HepG2 (cell line): Measurements from ENCODE around the gene IFIT1. TPM values are rescaled to one million over a fixed set of nuclear protein-coding genes. Genes with fewer than 3 reads are reported as not detected.

Source experiments
- ATAC-seq: fragments of 200-7000 bp; cut with Tn5 transposase; 3 replicates; pipeline ENCODE4 v1.9.1; 2020; ENCODE audit warnings: mild to moderate bottlenecking, moderate library complexity
- BruUV-seq: library from RNA; stranded (reverse); fragments of 400-500 nt; replicated peaks from 2 replicates; lab custom pipeline; 2021; lab: Mats Ljungman, UMichigan
- CTCF ChIA-PET: fragments of 300-600 bp; formaldehyde crosslinking; extraction: SDS; loops from one replicate; lab custom pipeline; 2021; ENCODE audit warnings: low total read pairs, inconsistent platforms, low intra/inter-chr PET ratio; lab: Yijun Ruan, JAX
- POLR2A ChIA-PET: fragments of 350-600 bp; sonication (Branson Sonifier 250); formaldehyde crosslinking; loops from one replicate; lab custom pipeline; 2020; ENCODE audit warnings: antibody characterized with exemption, inconsistent platforms; lab: Yijun Ruan, JAX
- DNase-seq: peaks from one replicate; pipeline ENCODE4 v3.0.0-alpha.2; 2015; ENCODE audit warnings: low spot score
- FAIRE-seq: peaks from 3 replicates; lab custom pipeline; 2011; peaks lifted over from hg19 to GRCh38; lab: Jason Lieb, UNC
- H2AFZ ChIP-seq: one replicate; pipeline ENCODE4 v1.6.1; 2011; ENCODE audit warnings: low read length, inconsistent platforms
- H3K27ac ChIP-seq: fragments of 300-600 bp; 3 replicates; pipeline ENCODE4 v1.8.0; 2011; ENCODE audit warnings: mixed run types, mild to moderate bottlenecking, mixed read lengths, low read length, inconsistent platforms; ENCODE audit not compliant: insufficient read depth; ENCODE audit errors: extremely low read length
- H3K27me3 ChIP-seq, 2 experiments: fragments of 200-600 bp in 1 of 2; 2 replicates in 1 of 2; 3 replicates in 1 of 2; pipeline versions ENCODE4 v1.6.0 to v1.8.0; 2011; ENCODE audit warnings: low read length in 2 of 2, mild to moderate bottlenecking in 2 of 2, moderate library complexity in 2 of 2, inconsistent platforms in 1 of 2; ENCODE audit not compliant: insufficient read depth in 2 of 2, control insufficient read depth in 1 of 2
- H3K36me3 ChIP-seq, 2 experiments: fragments of 200-600 bp in 1 of 2; replicated peaks in 1 of 2; 2 replicates in 1 of 2; 3 replicates in 1 of 2; pipeline versions ENCODE4 v1.5.1 to v1.8.0; 2011; ENCODE audit warnings: low read length in 2 of 2, inconsistent platforms in 1 of 2; ENCODE audit not compliant: insufficient read depth in 2 of 2, control insufficient read depth in 1 of 2
- H3K4me1 ChIP-seq: 2 replicates; pipeline ENCODE4 v1.5.1; 2012; ENCODE audit warnings: low read length, inconsistent platforms; ENCODE audit not compliant: insufficient read depth
- H3K4me2 ChIP-seq: 2 replicates; pipeline ENCODE4 v1.6.0; 2011; ENCODE audit warnings: low read depth, low read length, inconsistent platforms
- H3K4me3 ChIP-seq, 3 experiments: fragments of 200-600 bp in 1 of 3; sonication (generic), shearing (Covaris generic) in 1 of 3; replicated peaks in 1 of 3; 2 replicates each; pipeline ENCODE4 v1.5.1; 2011 to 2016; ENCODE audit warnings: low read length in 3 of 3, inconsistent platforms in 2 of 3, low read depth in 2 of 3, mild to moderate bottlenecking in 2 of 3, control low read depth in 1 of 3, mixed read lengths in 1 of 3; ENCODE audit not compliant: insufficient read depth in 1 of 3
- H3K79me2 ChIP-seq: one replicate; pipeline ENCODE4 v1.6.1; 2011; ENCODE audit warnings: low read length, inconsistent platforms; ENCODE audit not compliant: insufficient read depth
- H3K9ac ChIP-seq: 2 replicates; pipeline ENCODE4 v1.6.0; 2011; ENCODE audit warnings: mild to moderate bottlenecking, low read depth, low read length, inconsistent platforms; ENCODE audit not compliant: insufficient read depth
- H3K9me3 ChIP-seq: 2 replicates; pipeline ENCODE4 v1.5.1; 2012; ENCODE audit warnings: mild to moderate bottlenecking, low read length
- H4K20me1 ChIP-seq: 2 replicates; pipeline ENCODE4 v1.6.0; 2011; ENCODE audit warnings: inconsistent platforms, mild to moderate bottlenecking, low read length, moderate library complexity; ENCODE audit not compliant: insufficient read depth
- BHLHE40 ChIP-seq: IDR thresholded peaks from 2 replicates; pipeline ENCODE4 v1.6.1; 2011; ENCODE audit warnings: low read length, improper control_type of control experiment
- CREB1 ChIP-seq, 2 experiments: fragments of 450-650 bp in 1 of 2; IDR thresholded peaks; 2 replicates each; pipeline ENCODE4 v1.6.1; 2016 to 2017; ENCODE audit warnings: control low read depth in 1 of 2, mild to moderate bottlenecking in 1 of 2, missing compliant biosample characterization in 1 of 2, missing genetic modification characterization in 1 of 2
- HNF1A ChIP-seq, 2 experiments: sonication (generic) in 1 of 2; formaldehyde crosslinking in 1 of 2; IDR thresholded peaks; 2 replicates each; pipeline versions ENCODE4 v1.4.0 to v1.6.1; 2016 to 2020; ENCODE audit warnings: borderline replicate concordance in 1 of 2, low read depth in 1 of 2, mild to moderate bottlenecking in 1 of 2, missing genetic modification reagents in 1 of 2
- NR2F6 ChIP-seq, 2 experiments: IDR thresholded peaks; 2 replicates each; pipeline ENCODE4 v1.6.1; 2016; ENCODE audit warnings: antibody characterized with exemption in 1 of 2, mild to moderate bottlenecking in 1 of 2
- PHF21A ChIP-seq: sonication (generic); formaldehyde crosslinking; IDR thresholded peaks from 2 replicates; pipeline ENCODE4 v1.5.0; 2020; ENCODE audit warnings: mild to moderate bottlenecking, missing genetic modification reagents
- TEAD3 ChIP-seq: optimal IDR thresholded peaks from 2 replicates; pipeline ENCODE3; 2016; ENCODE audit warnings: borderline replicate concordance
- ZMYM4 ChIP-seq: sonication (generic); formaldehyde crosslinking; IDR thresholded peaks from 2 replicates; pipeline ENCODE4 v1.8.1; 2023; ENCODE audit warnings: mild to moderate bottlenecking, missing genetic modification reagents
- ZNF124 ChIP-seq: sonication (generic); formaldehyde crosslinking; IDR thresholded peaks from 2 replicates; pipeline ENCODE4 v1.4.0; 2020; ENCODE audit warnings: missing genetic modification reagents
- ZNF792 ChIP-seq: IDR thresholded peaks from 2 replicates; pipeline ENCODE4 v1.6.1; 2016
- WGBS: methylation state at CpG from one replicate; pipeline ENCODE4 v1.1.6; 2017; ENCODE audit warnings: low lambda C conversion rate; 5-methylcytosine and 5-hydroxymethylcytosine counted together
- in situ Hi-C: cut with HindIII; loops from 2 replicates; pipeline ENCODE4 v1.10.0; 2017; ENCODE audit warnings: low pct_unique_long_range_greater_than_20kb; ENCODE audit not compliant: extremely low pct_ligation_motif_present
- intact Hi-C: fragments of 100-400 bp; cut with micrococcal nuclease; formaldehyde crosslinking; loops from one replicate; pipeline ENCODE4 v1.10.0; 2022; ENCODE audit not compliant: unreplicated experiment
- polyA plus RNA-seq, 8 experiments: library from polyadenylated mRNA; depleted of rRNA in 3 of 8; stranded (reverse) in 7 of 8; unstranded in 1 of 8; fragments of >200 nt; fragmentation: Illumina TruSeq in 4 of 8; extraction: Trizol in 4 of 8; gene quantifications; 2 replicates each; pipeline versions ENCODE4 v1.2.1 to v1.2.3, GENCODE V29; 2011 to 2016; ENCODE audit warnings: low read depth in 4 of 8, missing spikeins in 1 of 8, mixed read lengths in 1 of 8; ENCODE audit not compliant: insufficient read depth in 1 of 8
- total RNA-seq, 5 experiments: library from RNA; depleted of rRNA; stranded (reverse); fragments of >200 nt; fragmentation: Illumina TruSeq; extraction: Trizol; gene quantifications; 2 replicates each; pipeline ENCODE4 v1.2.3, GENCODE V29; 2016; ENCODE audit warnings: low read depth in 1 of 5
- TF ChIP-seq, protein P1 (sequence below): sonication (generic); formaldehyde crosslinking; IDR thresholded peaks from 2 replicates; pipeline ENCODE4 v1.4.0; 2020; ENCODE audit warnings: missing genetic modification reagents, mild to moderate bottlenecking, borderline replicate concordance
- TF ChIP-seq, protein P2 (sequence below): sonication (generic); formaldehyde crosslinking; IDR thresholded peaks from 2 replicates; pipeline ENCODE4 v1.5.1; 2020; ENCODE audit warnings: mild to moderate bottlenecking, moderate library complexity, missing genetic modification reagents
- TF ChIP-seq, protein P3 (sequence below): sonication (generic); formaldehyde crosslinking; IDR thresholded peaks from 2 replicates; pipeline ENCODE4 v1.4.0; 2020; ENCODE audit warnings: missing genetic modification reagents

IFIT1 gene
- total and polyA plus RNA-seq, 2 of the 13 experiments (the other 11 are each of a cell fraction or from before 2014, with no cell fraction given), result 1.5 to 5.5 TPM

DNA sequence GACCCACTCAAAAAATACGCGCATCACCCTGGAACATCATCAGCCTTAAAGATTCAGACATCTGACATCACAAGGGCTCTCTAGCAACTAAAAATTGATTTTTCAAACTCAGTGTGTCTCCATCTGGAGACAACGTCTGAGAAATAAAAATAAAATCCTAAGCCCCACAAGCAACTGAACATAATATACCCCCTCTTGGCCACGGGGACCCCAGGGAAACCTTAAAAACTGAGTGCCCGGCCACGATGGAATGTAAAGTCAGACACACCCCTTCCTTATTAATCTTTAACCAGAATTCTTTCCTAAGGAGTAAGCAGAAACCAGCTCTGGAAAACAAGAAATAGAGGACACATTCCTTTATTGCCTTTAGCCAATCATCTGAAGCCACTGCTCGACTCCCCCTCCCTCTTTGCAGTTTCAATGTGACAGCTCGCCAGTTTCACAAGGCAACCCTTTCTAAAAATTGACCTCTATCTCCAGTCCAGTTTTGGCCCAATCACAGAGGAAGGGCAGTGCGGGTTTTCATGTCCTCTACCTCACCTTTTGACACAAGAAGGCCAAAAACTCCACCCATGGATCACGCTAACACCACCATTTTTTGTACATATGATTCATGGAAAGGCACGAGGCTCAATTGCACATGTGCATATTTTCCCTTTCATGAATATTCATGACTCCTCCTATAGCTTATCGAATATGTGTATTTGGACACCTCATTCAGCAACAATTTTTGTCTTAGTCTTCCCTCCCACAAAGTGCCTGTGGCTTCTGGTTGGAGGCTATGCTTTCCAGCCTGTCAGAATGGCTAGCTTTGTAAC is 40.4 kb upstream of the IFIT1 start:
- intact Hi-C loops, result no loop called here
- 4% methylated on average over 12 of the region's 12 CpGs for WGBS
- in situ Hi-C loops, result no loop called here
- Histone ChIP-seq H3K9ac (peak overlapping the region; percentile 52), H3K4me2 (peak overlapping the region; percentile 69), H4K20me1 (no peaks in the 10 kb centered on the region), H3K4me1 (peaks cover 63% of the 10 kb centered on the region), H3K36me3 (no peaks in the 10 kb centered on the region), H3K79me2 (no peaks in the 10 kb centered on the region), H3K9me3 (no peaks in the 10 kb centered on the region), H3K4me3 (peak overlapping the region; percentile 30 to 56 (median 36); a peak in 5 of 6 replicates), H3K27ac (peak overlapping the region; percentile 68), H2AFZ (peak overlapping the region; percentile 66), H3K27me3 (no peaks in the 10 kb centered on the region)
- ATAC-seq (peak; percentile 79), DNase-seq (peak; percentile 89), FAIRE-seq (peak; percentile 82)
- POLR2A ChIA-PET, result interaction anchor here (0.7 to 3.5 kb wide), 10 partner anchors 14 to 292 kb away, joined by 3 to 17 read pairs (median 6); partner anchors contain the start of genes IFIT1, IFIT2 and IFIT3
- CTCF ChIA-PET, result no interaction called here
- BruUV-seq, result no TSS peak
- TF ChIP-seq HNF1A (IDR thresholded peaks at IDR 0.05; ENCODE audit: low read depth) (peak; percentile 76), HNF1A (CRISPR knock-in tag; IDR thresholded peaks at IDR 0.05; ENCODE audit: borderline replicate concordance) (peak; percentile 79; the same call in 1 of the 2 replicates), TEAD3 (CRISPR knock-in tag) (peak; percentile 36), PHF21A (0 out of 2 replicates have a peak, but pooled peaks have one; percentile 25), BHLHE40 (0 out of 2 replicates have a peak, but pooled peaks have one; percentile 33), ZNF792 (CRISPR knock-in tag) (peak; percentile 86; the same call in 1 of the 2 replicates), ZMYM4 (CRISPR knock-in tag) (peak; percentile 72), ZNF124 (no peak), CREB1 (IDR thresholded peaks at IDR 0.05) (no peak), CREB1 (CRISPR knock-in tag; IDR thresholded peaks at IDR 0.05) (no peak; the same call in 1 of the 2 replicates), NR2F6 (IDR thresholded peaks at IDR 0.05) (0 out of 2 replicates have a peak, but pooled peaks have one; percentile 23), NR2F6 (CRISPR knock-in tag; IDR thresholded peaks at IDR 0.05) (peak; percentile 32; the same call in 1 of the 2 replicates)
- TF ChIP-seq, protein P1, sequence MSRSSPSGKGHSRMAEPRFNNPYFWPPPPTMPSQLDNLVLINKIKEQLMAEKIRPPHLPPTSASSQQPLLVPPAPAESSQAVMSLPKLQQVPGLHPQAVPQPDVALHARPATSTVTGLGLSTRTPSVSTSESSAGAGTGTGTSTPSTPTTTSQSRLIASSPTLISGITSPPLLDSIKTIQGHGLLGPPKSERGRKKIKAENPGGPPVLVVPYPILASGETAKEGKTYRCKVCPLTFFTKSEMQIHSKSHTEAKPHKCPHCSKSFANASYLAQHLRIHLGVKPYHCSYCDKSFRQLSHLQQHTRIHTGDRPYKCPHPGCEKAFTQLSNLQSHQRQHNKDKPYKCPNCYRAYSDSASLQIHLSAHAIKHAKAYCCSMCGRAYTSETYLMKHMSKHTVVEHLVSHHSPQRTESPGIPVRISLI, result peak; percentile 25; the same call in 1 of the 2 replicates
- TF ChIP-seq, protein P2, sequence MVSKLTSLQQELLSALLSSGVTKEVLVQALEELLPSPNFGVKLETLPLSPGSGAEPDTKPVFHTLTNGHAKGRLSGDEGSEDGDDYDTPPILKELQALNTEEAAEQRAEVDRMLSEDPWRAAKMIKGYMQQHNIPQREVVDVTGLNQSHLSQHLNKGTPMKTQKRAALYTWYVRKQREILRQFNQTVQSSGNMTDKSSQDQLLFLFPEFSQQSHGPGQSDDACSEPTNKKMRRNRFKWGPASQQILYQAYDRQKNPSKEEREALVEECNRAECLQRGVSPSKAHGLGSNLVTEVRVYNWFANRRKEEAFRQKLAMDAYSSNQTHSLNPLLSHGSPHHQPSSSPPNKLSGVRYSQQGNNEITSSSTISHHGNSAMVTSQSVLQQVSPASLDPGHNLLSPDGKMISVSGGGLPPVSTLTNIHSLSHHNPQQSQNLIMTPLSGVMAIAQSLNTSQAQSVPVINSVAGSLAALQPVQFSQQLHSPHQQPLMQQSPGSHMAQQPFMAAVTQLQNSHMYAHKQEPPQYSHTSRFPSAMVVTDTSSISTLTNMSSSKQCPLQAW (CRISPR knock-in tag), result 0 out of 2 replicates have a peak, but pooled peaks have one; percentile 14
- TF ChIP-seq, protein P3, sequence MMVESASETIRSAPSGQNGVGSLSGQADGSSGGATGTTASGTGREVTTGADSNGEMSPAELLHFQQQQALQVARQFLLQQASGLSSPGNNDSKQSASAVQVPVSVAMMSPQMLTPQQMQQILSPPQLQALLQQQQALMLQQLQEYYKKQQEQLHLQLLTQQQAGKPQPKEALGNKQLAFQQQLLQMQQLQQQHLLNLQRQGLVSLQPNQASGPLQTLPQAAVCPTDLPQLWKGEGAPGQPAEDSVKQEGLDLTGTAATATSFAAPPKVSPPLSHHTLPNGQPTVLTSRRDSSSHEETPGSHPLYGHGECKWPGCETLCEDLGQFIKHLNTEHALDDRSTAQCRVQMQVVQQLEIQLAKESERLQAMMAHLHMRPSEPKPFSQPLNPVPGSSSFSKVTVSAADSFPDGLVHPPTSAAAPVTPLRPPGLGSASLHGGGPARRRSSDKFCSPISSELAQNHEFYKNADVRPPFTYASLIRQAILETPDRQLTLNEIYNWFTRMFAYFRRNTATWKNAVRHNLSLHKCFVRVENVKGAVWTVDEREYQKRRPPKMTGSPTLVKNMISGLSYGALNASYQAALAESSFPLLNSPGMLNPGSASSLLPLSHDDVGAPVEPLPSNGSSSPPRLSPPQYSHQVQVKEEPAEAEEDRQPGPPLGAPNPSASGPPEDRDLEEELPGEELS (CRISPR knock-in tag), result peak; percentile 18; the same call in 1 of the 2 replicates
